Measurements from ENCODE around the gene RAB5IF. TPM values are rescaled to one million over a fixed set of nuclear protein-coding genes. Genes with fewer than 3 reads are reported as not detected.

Gene RAB5IF
- total RNA-seq, 4 donors from 2014 or later: 68.0 to 107 (median 79.1) TPM

DNA sequence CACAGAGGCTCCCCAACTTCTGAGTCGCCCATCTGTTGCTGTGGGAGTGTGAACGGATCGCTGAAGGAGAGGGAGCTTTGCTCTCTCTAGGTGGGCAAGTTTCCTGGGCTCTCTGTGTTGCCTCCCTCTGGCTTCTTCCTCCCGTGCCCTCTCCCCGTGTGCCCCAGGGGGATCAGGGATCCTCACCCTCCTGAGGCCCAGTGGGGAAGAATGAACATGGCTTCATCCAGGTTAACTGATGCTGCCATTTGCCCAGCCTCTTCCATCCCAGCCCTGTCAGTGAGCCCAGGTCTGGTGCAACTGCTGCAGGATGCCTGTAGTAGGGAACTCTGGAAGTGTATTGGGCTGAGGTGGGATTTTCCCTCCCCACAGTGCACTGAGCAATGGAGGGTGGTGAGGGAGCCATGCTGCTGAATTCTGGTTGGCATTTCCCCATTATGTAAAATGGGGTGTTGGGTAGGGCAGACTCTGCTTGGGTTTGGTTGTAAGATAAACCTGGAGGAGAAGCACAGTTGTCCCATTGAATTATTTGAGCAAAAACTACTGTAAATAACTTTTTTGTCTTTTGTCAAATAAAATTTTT lies 12.1 kb upstream of the RAB5IF start:
- TF ChIP-seq, protein P1, sequence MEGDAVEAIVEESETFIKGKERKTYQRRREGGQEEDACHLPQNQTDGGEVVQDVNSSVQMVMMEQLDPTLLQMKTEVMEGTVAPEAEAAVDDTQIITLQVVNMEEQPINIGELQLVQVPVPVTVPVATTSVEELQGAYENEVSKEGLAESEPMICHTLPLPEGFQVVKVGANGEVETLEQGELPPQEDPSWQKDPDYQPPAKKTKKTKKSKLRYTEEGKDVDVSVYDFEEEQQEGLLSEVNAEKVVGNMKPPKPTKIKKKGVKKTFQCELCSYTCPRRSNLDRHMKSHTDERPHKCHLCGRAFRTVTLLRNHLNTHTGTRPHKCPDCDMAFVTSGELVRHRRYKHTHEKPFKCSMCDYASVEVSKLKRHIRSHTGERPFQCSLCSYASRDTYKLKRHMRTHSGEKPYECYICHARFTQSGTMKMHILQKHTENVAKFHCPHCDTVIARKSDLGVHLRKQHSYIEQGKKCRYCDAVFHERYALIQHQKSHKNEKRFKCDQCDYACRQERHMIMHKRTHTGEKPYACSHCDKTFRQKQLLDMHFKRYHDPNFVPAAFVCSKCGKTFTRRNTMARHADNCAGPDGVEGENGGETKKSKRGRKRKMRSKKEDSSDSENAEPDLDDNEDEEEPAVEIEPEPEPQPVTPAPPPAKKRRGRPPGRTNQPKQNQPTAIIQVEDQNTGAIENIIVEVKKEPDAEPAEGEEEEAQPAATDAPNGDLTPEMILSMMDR (IDR thresholded peaks at IDR 0.05; ENCODE audit: low read depth): no peak

DNA sequence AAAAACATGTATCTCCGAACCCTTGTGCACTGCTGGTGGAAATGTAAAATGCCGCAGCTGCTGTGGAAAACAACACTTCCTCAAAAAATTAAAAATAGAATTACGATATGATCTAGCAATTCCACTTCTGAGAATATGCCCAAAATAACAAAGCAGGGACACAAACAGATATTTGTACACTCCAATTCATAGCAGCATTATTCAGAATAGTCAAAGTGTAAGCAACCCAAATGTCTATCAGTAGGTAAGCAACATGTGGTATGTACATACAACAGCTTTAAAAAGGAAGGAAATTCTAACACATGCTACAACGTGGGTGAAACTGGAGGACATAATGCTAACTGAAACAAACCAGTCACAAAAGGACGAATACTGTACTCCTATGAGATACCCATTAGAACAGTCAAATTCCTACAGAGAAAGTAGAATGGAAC lies 5.7 kb upstream of the RAB5IF start:
- TF ChIP-seq, protein P1 (IDR thresholded peaks at IDR 0.05; ENCODE audit: low read depth): no peak

DNA sequence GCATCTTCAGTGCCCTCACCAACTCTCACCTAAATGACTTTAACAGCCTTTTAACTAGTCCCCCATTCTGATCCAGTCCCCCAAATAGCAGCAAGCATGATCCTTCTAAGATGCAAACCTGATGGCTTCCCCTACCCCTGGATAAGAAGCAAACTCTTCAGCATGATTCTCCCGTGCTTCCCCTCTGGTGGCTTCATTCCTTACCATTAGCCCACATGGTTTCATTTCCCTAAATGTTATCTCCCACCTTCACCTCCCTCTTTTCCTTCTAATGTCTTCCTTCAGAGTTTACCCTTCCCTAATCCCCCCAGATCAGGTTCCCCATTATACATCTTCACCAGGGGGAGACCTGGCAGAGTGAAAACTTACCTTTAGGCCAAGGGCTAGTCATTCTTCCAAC lies 4.0 kb upstream of the RAB5IF start:
- TF ChIP-seq, protein P1 (IDR thresholded peaks at IDR 0.05; ENCODE audit: low read depth): no peak

DNA sequence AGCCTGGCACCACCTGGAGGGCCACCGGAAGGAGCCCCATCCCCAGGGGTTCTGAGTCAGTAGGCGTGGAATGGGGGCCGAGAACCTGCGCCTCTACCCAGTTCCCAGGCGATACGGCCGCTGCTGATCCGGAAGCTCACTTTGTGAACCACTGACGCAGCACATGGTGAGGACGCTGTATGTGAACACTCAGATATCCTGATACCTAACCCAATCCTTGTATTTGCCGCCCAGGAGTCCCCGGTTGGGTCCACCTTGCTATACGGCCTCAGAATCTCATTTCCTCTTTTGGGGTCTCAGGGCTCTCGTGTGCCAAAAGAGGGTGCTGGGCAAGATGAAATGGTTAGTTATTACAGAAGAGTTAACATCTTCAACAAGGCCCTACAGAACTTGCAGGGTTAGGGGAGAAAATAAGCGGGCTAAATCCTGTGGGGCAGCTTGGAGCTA lies 604 bp upstream of the RAB5IF start:
- TF ChIP-seq, protein P1 (IDR thresholded peaks at IDR 0.05; ENCODE audit: low read depth): no peak

DNA sequence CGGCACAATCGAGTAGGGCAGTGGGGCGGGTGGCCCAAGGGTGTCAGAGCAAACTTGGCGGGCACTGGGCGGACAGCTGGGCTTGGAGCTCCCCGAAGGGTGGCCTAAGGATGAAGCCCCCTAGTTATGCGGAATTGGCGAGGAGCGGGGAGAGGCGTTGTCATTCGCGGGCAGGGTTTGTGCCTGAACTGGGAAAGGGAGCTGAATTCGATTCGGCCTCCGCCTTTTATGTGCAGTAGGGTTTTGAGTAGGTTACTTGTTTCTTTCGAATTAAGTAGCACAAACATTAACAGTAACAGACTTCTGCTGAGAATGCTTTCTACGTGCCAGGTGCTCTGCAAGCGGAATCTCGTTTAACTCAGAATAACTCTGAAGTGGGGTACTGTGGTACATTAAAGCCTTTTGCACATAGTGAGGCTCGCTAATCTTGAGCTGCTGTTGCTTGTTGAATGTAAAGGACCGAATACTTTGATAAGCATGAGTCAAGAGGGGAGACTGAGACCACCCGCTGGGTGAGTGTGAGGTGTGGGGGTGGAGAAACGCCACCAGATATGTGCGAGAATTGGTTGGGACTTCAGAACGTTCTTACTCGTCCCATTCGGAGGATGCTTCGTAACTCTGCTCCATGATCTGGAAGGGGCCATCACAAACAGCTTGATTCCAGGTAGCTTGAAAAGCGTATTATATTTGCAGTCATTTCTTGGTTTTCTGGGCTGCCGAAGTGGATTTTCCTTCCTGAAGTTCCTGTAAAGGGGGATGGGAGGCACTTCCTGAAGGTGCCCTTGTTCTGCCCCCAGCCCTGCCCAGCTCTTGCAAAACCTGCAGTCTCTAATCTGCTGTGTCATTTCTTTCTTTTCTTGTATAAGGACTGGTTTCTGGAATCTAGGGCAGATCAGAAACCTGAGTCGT lies 833 bp downstream of the RAB5IF start:
- TF ChIP-seq, protein P1 (IDR thresholded peaks at IDR 0.05; ENCODE audit: low read depth): no peak

DNA sequence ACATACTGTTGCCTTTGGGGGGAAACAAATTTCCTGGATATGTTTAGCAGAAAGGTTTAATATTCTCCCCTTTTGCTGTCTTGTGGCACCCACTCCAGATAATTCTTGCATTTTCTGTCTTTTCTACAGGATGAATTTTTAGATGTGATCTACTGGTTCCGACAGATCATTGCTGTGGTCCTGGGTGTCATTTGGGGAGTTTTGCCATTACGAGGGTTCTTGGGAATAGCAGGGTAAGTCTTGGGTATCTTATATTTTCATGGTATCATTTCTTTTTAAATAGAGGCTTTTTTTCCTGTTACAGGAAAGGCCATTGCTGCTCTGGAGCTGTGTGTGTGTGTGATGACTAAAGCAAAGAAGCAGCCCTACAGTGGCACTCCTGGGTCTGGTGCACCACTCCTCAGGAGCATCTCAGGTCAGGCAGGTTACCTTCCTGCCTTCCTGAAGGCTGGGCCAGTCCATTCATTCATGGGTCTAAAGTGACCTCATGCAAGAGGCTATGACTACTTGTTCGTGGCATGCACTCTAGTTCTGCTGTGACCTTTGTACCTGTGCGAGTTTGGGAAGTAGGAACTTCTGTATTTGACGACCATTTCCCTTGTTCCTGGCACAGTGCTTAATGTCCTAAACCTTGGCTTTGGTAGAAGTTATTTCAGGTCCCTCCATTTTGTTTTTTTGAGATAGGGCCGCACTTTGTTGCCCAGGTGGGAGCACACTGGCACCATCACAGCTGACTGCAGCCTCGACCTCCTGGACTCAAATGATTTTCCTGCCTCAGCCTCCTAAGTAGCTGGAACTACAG lies 2.2 kb downstream of the RAB5IF start:
- TF ChIP-seq, protein P1 (IDR thresholded peaks at IDR 0.05; ENCODE audit: low read depth): no peak

Data from subcutaneous adipose tissue (tissue), 4 donors.